Suprapubic skin (tissue), 4 donors: ENCODE results near the gene ARAP3. TPM values are rescaled to one million over a fixed set of nuclear protein-coding genes. Genes with fewer than 3 reads are reported as not detected.

ENCODE experiments used
- DNase-seq, 2 donors: peaks; one replicate each; pipeline ENCODE4 v3.0.0-alpha.2; 2019; ENCODE audit warnings: low spot score in 2 of 2
- H3K27ac ChIP-seq: fragments of 200-600 bp; sonication (generic); one replicate; pipeline ENCODE4 v1.5.1; 2019
- H3K27me3 ChIP-seq: fragments of 200-600 bp; sonication (generic); one replicate; pipeline ENCODE4 v1.5.1; 2019
- H3K36me3 ChIP-seq: fragments of 200-600 bp; sonication (generic); one replicate; pipeline ENCODE4 v1.5.1; 2019
- H3K4me1 ChIP-seq: fragments of 200-600 bp; sonication (generic); one replicate; pipeline ENCODE4 v1.5.1; 2019
- H3K4me3 ChIP-seq: fragments of 200-600 bp; sonication (generic); one replicate; pipeline ENCODE4 v1.5.1; 2019; ENCODE audit warnings: mild to moderate bottlenecking
- H3K9me3 ChIP-seq: fragments of 200-600 bp; sonication (generic); one replicate; pipeline ENCODE4 v1.5.1; 2019
- CTCF ChIP-seq, 2 donors: fragments of 200-600 bp in 1 of 2; fragments of 450-650 bp in 1 of 2; sonication (generic) in 1 of 2; IDR thresholded peaks; one replicate each; pipeline ENCODE4 v1.5.1; 2016 to 2019; ENCODE audit warnings: antibody characterized with exemption in 2 of 2, mild to moderate bottlenecking in 1 of 2, moderate library complexity in 1 of 2
- EP300 ChIP-seq: sonication (generic); formaldehyde crosslinking; IDR thresholded peaks from one replicate; pipeline ENCODE4 v1.6.1; 2017; ENCODE audit warnings: antibody characterized with exemption
- POLR2A ChIP-seq, 2 donors: fragments of 450-650 bp; IDR thresholded peaks; one replicate each; pipeline ENCODE4 v1.6.1; 2017; ENCODE audit warnings: antibody characterized with exemption in 2 of 2, mild to moderate bottlenecking in 2 of 2, moderate library complexity in 2 of 2
- POLR2AphosphoS5 ChIP-seq, 3 donors: sonication (generic); formaldehyde crosslinking; IDR thresholded peaks; one replicate each; pipeline ENCODE4 v1.6.1; 2017; ENCODE audit warnings: antibody characterized with exemption in 3 of 3
- WGBS: methylation state at CpG from one replicate; pipeline ENCODE4 v1.1.5; 2018; 5-methylcytosine and 5-hydroxymethylcytosine counted together
- total RNA-seq, 4 donors: library from RNA; depleted of rRNA; stranded (reverse); fragments of >200 nt; gene quantifications; one replicate each; pipeline ENCODE4 v1.1.0, GENCODE V29; 2016

Gene ARAP3
- total RNA-seq, 4 donors from 2014 or later, result 1.5 to 7.4 (median 4.3) TPM

- H3K9me3 ChIP-seq, result no peaks in the 10 kb centered on the region
- no peak overlapping the region for H3K4me3 ChIP-seq
- no peak for TF ChIP-seq CTCF (IDR thresholded peaks at IDR 0.05)
- H3K36me3 ChIP-seq, result no peaks in the 10 kb centered on the region
- DNase-seq, result no peak
- H3K4me1 ChIP-seq, result peaks cover 14% of the 10 kb centered on the region
- WGBS, result 77% methylated on average over 3 of the region's 3 CpGs
- H3K27me3 ChIP-seq, result peaks cover 36% of the 10 kb centered on the region
- H3K27ac ChIP-seq, result no peak overlapping the region
Observed at GRCh38 chr5:141697586-141697985, 15.6 kb upstream of the ARAP3 start.

GRCh38 chr5:141696431-141696830 is 14.4 kb upstream of the ARAP3 start:
- peaks cover 9% of the 10 kb centered on the region for H3K4me1 ChIP-seq
- TF ChIP-seq EP300, result no peak
- TF ChIP-seq POLR2A (IDR thresholded peaks at IDR 0.05), result no peak
- no peak for TF ChIP-seq CTCF (IDR thresholded peaks at IDR 0.05)
- no peak for TF ChIP-seq POLR2AphosphoS5 (IDR thresholded peaks at IDR 0.05)
- DNase-seq, result no peak
- no peak overlapping the region for H3K4me3 ChIP-seq
- peaks cover 32% of the 10 kb centered on the region for H3K27me3 ChIP-seq
- 80% methylated on average over 2 of the region's 2 CpGs for WGBS
- H3K36me3 ChIP-seq, result no peaks in the 10 kb centered on the region
- no peak overlapping the region for H3K27ac ChIP-seq
- no peaks in the 10 kb centered on the region for H3K9me3 ChIP-seq

- peaks cover 25% of the 10 kb centered on the region for H3K27me3 ChIP-seq
- no peaks in the 10 kb centered on the region for H3K36me3 ChIP-seq
- WGBS, result 41% methylated on average over 11 of the region's 11 CpGs
- peaks cover 7% of the 10 kb centered on the region for H3K4me1 ChIP-seq
- TF ChIP-seq CTCF (IDR thresholded peaks at IDR 0.05), result no peak
- TF ChIP-seq POLR2AphosphoS5 (IDR thresholded peaks at IDR 0.05), result no peak
- TF ChIP-seq POLR2A (IDR thresholded peaks at IDR 0.05), result no peak
- no peak for TF ChIP-seq EP300
- DNase-seq, result no peak
- H3K9me3 ChIP-seq, result no peaks in the 10 kb centered on the region
- H3K27ac ChIP-seq, result no peak overlapping the region
- no peak overlapping the region for H3K4me3 ChIP-seq
Observed at GRCh38 chr5:141695627-141696215, 13.7 kb upstream of the ARAP3 start.

- Histone ChIP-seq H3K9me3 (no peaks in the 10 kb centered on the region), H3K4me1 (peaks cover 7% of the 10 kb centered on the region), H3K27ac (no peak overlapping the region), H3K36me3 (no peaks in the 10 kb centered on the region), H3K4me3 (no peak overlapping the region), H3K27me3 (peaks cover 13% of the 10 kb centered on the region)
- no peak for DNase-seq
- no peak for TF ChIP-seq POLR2AphosphoS5 (IDR thresholded peaks at IDR 0.05)
- no peak for TF ChIP-seq POLR2A (IDR thresholded peaks at IDR 0.05)
- TF ChIP-seq EP300, result no peak
- TF ChIP-seq CTCF (IDR thresholded peaks at IDR 0.05), result no peak
- 80% methylated on average over 5 of the region's 5 CpGs for WGBS
Observed at GRCh38 chr5:141694479-141694878, 12.4 kb upstream of the ARAP3 start.

- no peak for DNase-seq
- 74% methylated on average over 15 of the region's 25 CpGs for WGBS
- Histone ChIP-seq H3K36me3 (no peaks in the 10 kb centered on the region), H3K4me1 (peaks cover 7% of the 10 kb centered on the region), H3K4me3 (no peak overlapping the region), H3K9me3 (no peaks in the 10 kb centered on the region), H3K27ac (no peak overlapping the region), H3K27me3 (peaks cover 8% of the 10 kb centered on the region)
- TF ChIP-seq CTCF (IDR thresholded peaks at IDR 0.05) (no peak), POLR2A (IDR thresholded peaks at IDR 0.05) (no peak), POLR2AphosphoS5 (IDR thresholded peaks at IDR 0.05) (no peak), EP300 (no peak)
Observed at GRCh38 chr5:141692919-141693725, 11.1 kb upstream of the ARAP3 start.
